Neural cell (in vitro differentiated cells): Measurements from ENCODE around the gene VENTX. TPM values are rescaled to one million over a fixed set of nuclear protein-coding genes. Genes with fewer than 3 reads are reported as not detected.

Experiments
- H2AFZ ChIP-seq: fragments of 200-600, 300-800 bp; sonication (generic), shearing (Covaris generic); 2 replicates; pipeline ENCODE4 v1.6.0; 2014; ENCODE audit warnings: low read depth, mild to moderate bottlenecking, antibody characterized with exemption, low read length, moderate library complexity
- H3F3A ChIP-seq: fragments of 200-600 bp; shearing (Covaris generic); 2 replicates; pipeline ENCODE4 v1.6.1; 2016; ENCODE audit warnings: mild to moderate bottlenecking, moderate library complexity, mixed read lengths, antibody characterized with exemption, low read length; ENCODE audit not compliant: insufficient read depth, poor library complexity, severe bottlenecking
- H3K27ac ChIP-seq: fragments of 200-600, 300-800 bp; sonication (generic), shearing (Covaris generic); 2 replicates; pipeline ENCODE4 v1.5.1; 2014; ENCODE audit warnings: mild to moderate bottlenecking, low read length, moderate library complexity
- H3K27me3 ChIP-seq: fragments of 300-800, 200-600 bp; sonication (generic), shearing (Covaris generic); 2 replicates; pipeline ENCODE4 v1.6.0; 2014; ENCODE audit warnings: mild to moderate bottlenecking, low read depth, low read length, moderate library complexity; ENCODE audit not compliant: insufficient read depth
- H3K36me3 ChIP-seq: fragments of 300-800, 200-600 bp; sonication (generic), shearing (Covaris generic); 2 replicates; pipeline ENCODE4 v1.5.1; 2014; ENCODE audit warnings: mild to moderate bottlenecking, antibody characterized with exemption, low read length, moderate library complexity; ENCODE audit not compliant: insufficient read depth
- H3K4me2 ChIP-seq: fragments of 300-800, 200-600 bp; sonication (generic), shearing (Covaris generic); 2 replicates; pipeline ENCODE4 v1.6.0; 2014; ENCODE audit warnings: mild to moderate bottlenecking, low read length
- H3K4me3 ChIP-seq: fragments of 300-800, 200-600 bp; sonication (generic), shearing (Covaris generic); 2 replicates; pipeline ENCODE4 v1.5.1; 2014; ENCODE audit warnings: mild to moderate bottlenecking, low read length, moderate library complexity
- H3K79me2 ChIP-seq: fragments of 200-600 bp; shearing (Covaris generic); replicated peaks from 2 replicates; pipeline ENCODE4 v1.6.0; 2014; ENCODE audit warnings: mild to moderate bottlenecking, low read length, moderate library complexity; ENCODE audit not compliant: insufficient read depth
- H3K9ac ChIP-seq: fragments of 300-800, 200-600 bp; sonication (generic), shearing (Covaris generic); 2 replicates; pipeline ENCODE4 v1.6.1; 2016; ENCODE audit warnings: mild to moderate bottlenecking, low read length, mixed read lengths
- H3K9me2 ChIP-seq: fragments of 200-600 bp; shearing (Covaris generic); 2 replicates; pipeline ENCODE4 v1.6.1; 2016; ENCODE audit warnings: mild to moderate bottlenecking, low read length, mixed read lengths; ENCODE audit not compliant: insufficient read depth
- H3K9me3 ChIP-seq: fragments of 200-600, 300-800 bp; sonication (generic), shearing (Covaris generic); 2 replicates; pipeline ENCODE4 v1.6.1; 2016; ENCODE audit warnings: mild to moderate bottlenecking, mixed run types, low read length, moderate library complexity, mixed read lengths
- H4K20me1 ChIP-seq: fragments of 200-600 bp; shearing (Covaris generic); 2 replicates; pipeline ENCODE4 v1.6.1; 2016; ENCODE audit warnings: mild to moderate bottlenecking, mixed run types; ENCODE audit not compliant: insufficient read depth
- CTCF ChIP-seq: fragments of 450-650 bp; IDR thresholded peaks from 2 replicates; pipeline ENCODE4 v1.5.1; 2014; ENCODE audit warnings: antibody characterized with exemption, mild to moderate bottlenecking, moderate library complexity; ENCODE audit not compliant: poor library complexity, severe bottlenecking
- EP300 ChIP-seq: fragments of 450-650 bp; conservative IDR thresholded peaks from 2 replicates; pipeline ENCODE4 v1.6.1; 2014; ENCODE audit warnings: antibody characterized with exemption, mild to moderate bottlenecking, moderate library complexity; ENCODE audit not compliant: poor library complexity, severe bottlenecking
- EZH2 ChIP-seq: fragments of 200-600, 300-800 bp; shearing (Covaris generic), sonication (generic); IDR thresholded peaks from 2 replicates; pipeline ENCODE4 v1.6.1; 2014; ENCODE audit warnings: antibody characterized with exemption, low read length, borderline replicate concordance, mild to moderate bottlenecking; ENCODE audit not compliant: insufficient read depth, poor library complexity, severe bottlenecking
- MXI1 ChIP-seq: fragments of 450-650 bp; conservative IDR thresholded peaks from 2 replicates; pipeline ENCODE4 v1.6.1; 2014; ENCODE audit warnings: antibody characterized with exemption, mild to moderate bottlenecking; ENCODE audit not compliant: poor library complexity, severe bottlenecking
- POLR2AphosphoS5 ChIP-seq: IDR thresholded peaks from 2 replicates; pipeline ENCODE4 v1.6.1; 2012
- RAD21 ChIP-seq: fragments of 450-650 bp; conservative IDR thresholded peaks from 2 replicates; pipeline ENCODE4 v1.6.1; 2014; ENCODE audit warnings: antibody characterized with exemption, mild to moderate bottlenecking, moderate library complexity
- SMC3 ChIP-seq: fragments of 450-650 bp; conservative IDR thresholded peaks from 2 replicates; pipeline ENCODE4 v1.6.1; 2014; ENCODE audit warnings: antibody characterized with exemption, mild to moderate bottlenecking, moderate library complexity; ENCODE audit not compliant: poor library complexity
- TAF1 ChIP-seq: IDR thresholded peaks from 2 replicates; pipeline ENCODE4 v1.6.1; 2012; ENCODE audit warnings: low read depth
- polyA plus RNA-seq: library from polyadenylated mRNA; depleted of rRNA; stranded (reverse); fragments of >200 nt; gene quantifications from 2 replicates; pipeline ENCODE4 v1.2.3, GENCODE V29; 2014
- TF ChIP-seq, protein P1 (sequence below): IDR thresholded peaks from 2 replicates; pipeline ENCODE4 v1.6.1; 2012; ENCODE audit warnings: borderline replicate concordance

VENTX gene
- polyA plus RNA-seq, 1 donor from 2014 or later: not detected

- Histone ChIP-seq H3K9me2 (no peaks in the 10 kb centered on the region), H3K9ac (no peak overlapping the region), H3K27ac (no peak overlapping the region), H3K4me2 (no peak overlapping the region), H3K27me3 (peaks cover 10% of the 10 kb centered on the region), H3K4me3 (no peak overlapping the region), H3K36me3 (no peaks in the 10 kb centered on the region), H3F3A (no peaks in the 10 kb centered on the region), H4K20me1 (no peaks in the 10 kb centered on the region), H3K79me2 (no peaks in the 10 kb centered on the region), H3K9me3 (no peaks in the 10 kb centered on the region), H2AFZ (no peak overlapping the region)
- TF ChIP-seq CTCF: no peak
- no peak for TF ChIP-seq TAF1
- TF ChIP-seq MXI1: no peak
- TF ChIP-seq POLR2AphosphoS5: no peak
- TF ChIP-seq EZH2: no peak
- TF ChIP-seq SMC3: no peak
- TF ChIP-seq, protein P1, sequence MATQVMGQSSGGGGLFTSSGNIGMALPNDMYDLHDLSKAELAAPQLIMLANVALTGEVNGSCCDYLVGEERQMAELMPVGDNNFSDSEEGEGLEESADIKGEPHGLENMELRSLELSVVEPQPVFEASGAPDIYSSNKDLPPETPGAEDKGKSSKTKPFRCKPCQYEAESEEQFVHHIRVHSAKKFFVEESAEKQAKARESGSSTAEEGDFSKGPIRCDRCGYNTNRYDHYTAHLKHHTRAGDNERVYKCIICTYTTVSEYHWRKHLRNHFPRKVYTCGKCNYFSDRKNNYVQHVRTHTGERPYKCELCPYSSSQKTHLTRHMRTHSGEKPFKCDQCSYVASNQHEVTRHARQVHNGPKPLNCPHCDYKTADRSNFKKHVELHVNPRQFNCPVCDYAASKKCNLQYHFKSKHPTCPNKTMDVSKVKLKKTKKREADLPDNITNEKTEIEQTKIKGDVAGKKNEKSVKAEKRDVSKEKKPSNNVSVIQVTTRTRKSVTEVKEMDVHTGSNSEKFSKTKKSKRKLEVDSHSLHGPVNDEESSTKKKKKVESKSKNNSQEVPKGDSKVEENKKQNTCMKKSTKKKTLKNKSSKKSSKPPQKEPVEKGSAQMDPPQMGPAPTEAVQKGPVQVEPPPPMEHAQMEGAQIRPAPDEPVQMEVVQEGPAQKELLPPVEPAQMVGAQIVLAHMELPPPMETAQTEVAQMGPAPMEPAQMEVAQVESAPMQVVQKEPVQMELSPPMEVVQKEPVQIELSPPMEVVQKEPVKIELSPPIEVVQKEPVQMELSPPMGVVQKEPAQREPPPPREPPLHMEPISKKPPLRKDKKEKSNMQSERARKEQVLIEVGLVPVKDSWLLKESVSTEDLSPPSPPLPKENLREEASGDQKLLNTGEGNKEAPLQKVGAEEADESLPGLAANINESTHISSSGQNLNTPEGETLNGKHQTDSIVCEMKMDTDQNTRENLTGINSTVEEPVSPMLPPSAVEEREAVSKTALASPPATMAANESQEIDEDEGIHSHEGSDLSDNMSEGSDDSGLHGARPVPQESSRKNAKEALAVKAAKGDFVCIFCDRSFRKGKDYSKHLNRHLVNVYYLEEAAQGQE: no peak
- no peak for TF ChIP-seq RAD21
- TF ChIP-seq EP300: no peak
Measured at GRCh38 chr10:133277993-133278576, 40.4 kb downstream of the VENTX start.

DNA sequence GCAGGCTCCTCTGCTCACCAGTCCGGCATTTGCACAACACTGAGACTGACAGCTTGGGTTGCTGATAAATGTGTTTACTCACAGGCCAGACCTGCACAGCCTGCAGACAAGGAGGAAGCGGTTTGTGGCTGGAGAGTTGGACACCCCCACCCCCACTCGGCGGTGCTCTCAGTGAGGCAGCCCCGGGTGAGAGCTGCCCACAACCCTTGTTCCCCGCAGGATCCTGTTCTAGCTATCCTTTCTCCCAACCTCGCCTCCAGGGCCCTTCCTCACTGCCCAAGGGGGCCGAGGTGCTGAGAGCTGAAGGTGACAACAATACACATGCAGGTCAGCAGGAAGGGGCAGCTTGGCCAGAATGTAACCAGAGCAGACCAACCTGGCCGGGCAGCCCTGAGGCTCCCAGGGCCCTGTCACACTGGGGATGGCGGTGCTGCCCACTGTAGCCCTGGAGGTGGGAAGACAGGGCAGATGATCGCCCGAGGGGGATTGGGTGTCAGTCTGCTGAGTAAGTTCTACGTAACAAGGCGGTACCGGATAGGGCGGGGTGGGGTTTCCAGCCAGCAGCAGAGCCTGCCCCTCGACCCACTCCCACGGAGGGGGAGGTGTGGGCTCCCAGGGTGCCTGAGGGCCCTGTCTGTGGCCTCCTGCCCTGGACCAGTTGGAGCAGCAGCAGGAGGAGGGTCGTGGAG, 41.1 kb downstream of the VENTX start:
- Histone ChIP-seq H3K9me2 (no peaks in the 10 kb centered on the region), H2AFZ (no peak overlapping the region), H3K4me3 (no peak overlapping the region), H3K27ac (no peak overlapping the region), H3K4me2 (no peak overlapping the region), H3K9ac (no peak overlapping the region), H3K79me2 (no peaks in the 10 kb centered on the region), H3K27me3 (peaks cover 10% of the 10 kb centered on the region), H3K9me3 (no peaks in the 10 kb centered on the region), H3F3A (no peaks in the 10 kb centered on the region), H3K36me3 (no peaks in the 10 kb centered on the region), H4K20me1 (no peaks in the 10 kb centered on the region)
- TF ChIP-seq POLR2AphosphoS5 (no peak), CTCF (no peak), EZH2 (no peak), MXI1 (no peak), SMC3 (no peak), TAF1 (no peak), RAD21 (no peak), EP300 (no peak)
- TF ChIP-seq, protein P1: no peak
